ENCODE measurements around the gene FHIT. TPM values are rescaled to one million over a fixed set of nuclear protein-coding genes. Genes with fewer than 3 reads are reported as not detected.

FHIT gene
- total and polyA plus RNA-seq, 2 experiments from 2014 or later = 9.7 to 16.2 TPM

GRCh38 chr3:60146121-60146520 lies 1105.1 kb downstream of the FHIT start:
- no peak for DNase-seq (ENCODE audit: low spot score)
- Histone ChIP-seq H3K4me2 (no peak overlapping the region), H4K20me1 (ENCODE audit: insufficient read depth, poor library complexity, severe bottlenecking) (no peaks in the 10 kb centered on the region), H3K4me1 (ENCODE audit: insufficient read depth) (no peaks in the 10 kb centered on the region), H3K36me3 (replicated peaks; ENCODE audit: insufficient read depth, low read depth) (no peaks in the 10 kb centered on the region), H3K27ac (no peak overlapping the region), H3K9me2 (replicated peaks; ENCODE audit: insufficient read depth) (no peaks in the 10 kb centered on the region), H3K9me3 (ENCODE audit: low read depth) (no peaks in the 10 kb centered on the region), H3K79me2 (no peaks in the 10 kb centered on the region), H3K27me3 (no peaks in the 10 kb centered on the region), H3K4me3 (no peak overlapping the region), H2AFZ (no peak overlapping the region)
- no peak for TF ChIP-seq EZH2 (IDR thresholded peaks at IDR 0.05; ENCODE audit: borderline replicate concordance)
- TF ChIP-seq, protein P1, sequence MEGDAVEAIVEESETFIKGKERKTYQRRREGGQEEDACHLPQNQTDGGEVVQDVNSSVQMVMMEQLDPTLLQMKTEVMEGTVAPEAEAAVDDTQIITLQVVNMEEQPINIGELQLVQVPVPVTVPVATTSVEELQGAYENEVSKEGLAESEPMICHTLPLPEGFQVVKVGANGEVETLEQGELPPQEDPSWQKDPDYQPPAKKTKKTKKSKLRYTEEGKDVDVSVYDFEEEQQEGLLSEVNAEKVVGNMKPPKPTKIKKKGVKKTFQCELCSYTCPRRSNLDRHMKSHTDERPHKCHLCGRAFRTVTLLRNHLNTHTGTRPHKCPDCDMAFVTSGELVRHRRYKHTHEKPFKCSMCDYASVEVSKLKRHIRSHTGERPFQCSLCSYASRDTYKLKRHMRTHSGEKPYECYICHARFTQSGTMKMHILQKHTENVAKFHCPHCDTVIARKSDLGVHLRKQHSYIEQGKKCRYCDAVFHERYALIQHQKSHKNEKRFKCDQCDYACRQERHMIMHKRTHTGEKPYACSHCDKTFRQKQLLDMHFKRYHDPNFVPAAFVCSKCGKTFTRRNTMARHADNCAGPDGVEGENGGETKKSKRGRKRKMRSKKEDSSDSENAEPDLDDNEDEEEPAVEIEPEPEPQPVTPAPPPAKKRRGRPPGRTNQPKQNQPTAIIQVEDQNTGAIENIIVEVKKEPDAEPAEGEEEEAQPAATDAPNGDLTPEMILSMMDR (IDR thresholded peaks at IDR 0.05; ENCODE audit: poor library complexity) = no peak
- no peak for TF ChIP-seq EZH2phosphoT487 (IDR thresholded peaks at IDR 0.05; ENCODE audit: low read depth, severe bottlenecking, unreplicated experiment)
- 14% methylated on average over 1 of the region's 1 CpG for WGBS (ENCODE audit: low lambda C conversion rate, missing lambda C conversion rate)

- H3K27me3 ChIP-seq = no peaks in the 10 kb centered on the region
- no peaks in the 10 kb centered on the region for H3K9me2 ChIP-seq (replicated peaks; ENCODE audit: insufficient read depth)
- H3K27ac ChIP-seq = no peak overlapping the region
- TF ChIP-seq, protein P1 (IDR thresholded peaks at IDR 0.05; ENCODE audit: poor library complexity) = no peak
- TF ChIP-seq EZH2 (IDR thresholded peaks at IDR 0.05; ENCODE audit: borderline replicate concordance) = no peak
- TF ChIP-seq EZH2phosphoT487 (IDR thresholded peaks at IDR 0.05; ENCODE audit: low read depth, severe bottlenecking, unreplicated experiment) = no peak
- DNase-seq (ENCODE audit: low spot score) = no peak
- H3K36me3 ChIP-seq (replicated peaks; ENCODE audit: insufficient read depth, low read depth) = no peaks in the 10 kb centered on the region
- no peak overlapping the region for H2AFZ ChIP-seq
- no peaks in the 10 kb centered on the region for H3K9me3 ChIP-seq (ENCODE audit: low read depth)
- no peaks in the 10 kb centered on the region for H3K79me2 ChIP-seq
- H3K4me3 ChIP-seq = no peak overlapping the region
- H3K4me1 ChIP-seq (ENCODE audit: insufficient read depth) = no peaks in the 10 kb centered on the region
- H3K4me2 ChIP-seq = no peak overlapping the region
- WGBS (ENCODE audit: low lambda C conversion rate, missing lambda C conversion rate) = 89% methylated on average over 1 of the region's 1 CpG
- H4K20me1 ChIP-seq (ENCODE audit: insufficient read depth, poor library complexity, severe bottlenecking) = no peaks in the 10 kb centered on the region
Measured at GRCh38 chr3:60144071-60144470, 1107.2 kb downstream of the FHIT start.

DNA sequence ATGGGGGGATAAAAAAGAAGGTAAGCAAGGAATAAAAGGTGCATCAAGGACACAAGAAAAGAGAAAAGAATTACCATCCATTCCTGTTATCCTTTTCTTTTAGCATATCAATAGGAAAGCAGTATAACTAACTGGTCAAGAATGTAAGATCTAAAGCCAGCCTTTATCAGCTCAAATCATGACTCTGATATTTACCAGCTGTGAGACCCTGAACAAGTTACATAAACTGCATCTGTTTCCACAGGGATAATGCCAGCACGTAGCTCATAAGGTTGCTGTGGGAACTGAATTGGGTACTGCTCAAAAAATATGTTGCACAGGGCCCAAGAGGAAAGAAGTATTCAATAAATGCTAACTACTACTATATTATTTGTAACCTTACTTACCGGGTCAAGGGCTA lies 1109.2 kb downstream of the FHIT start:
- H2AFZ ChIP-seq = no peak overlapping the region
- H3K4me1 ChIP-seq (ENCODE audit: insufficient read depth) = no peaks in the 10 kb centered on the region
- H3K27ac ChIP-seq = no peak overlapping the region
- H3K4me3 ChIP-seq = no peak overlapping the region
- no peak overlapping the region for H3K4me2 ChIP-seq
- H3K9me2 ChIP-seq (replicated peaks; ENCODE audit: insufficient read depth) = no peaks in the 10 kb centered on the region
- H3K79me2 ChIP-seq = no peaks in the 10 kb centered on the region
- TF ChIP-seq EZH2phosphoT487 (IDR thresholded peaks at IDR 0.05; ENCODE audit: low read depth, severe bottlenecking, unreplicated experiment) (no peak), EZH2 (IDR thresholded peaks at IDR 0.05; ENCODE audit: borderline replicate concordance) (no peak)
- TF ChIP-seq, protein P1 (IDR thresholded peaks at IDR 0.05; ENCODE audit: poor library complexity) = no peak
- WGBS (ENCODE audit: low lambda C conversion rate, missing lambda C conversion rate) = 63% methylated on average over 2 of the region's 2 CpGs
- H3K27me3 ChIP-seq = no peaks in the 10 kb centered on the region
- H3K9me3 ChIP-seq (ENCODE audit: low read depth) = no peaks in the 10 kb centered on the region
- H3K36me3 ChIP-seq (replicated peaks; ENCODE audit: insufficient read depth, low read depth) = no peaks in the 10 kb centered on the region
- no peak for DNase-seq (ENCODE audit: low spot score)
- H4K20me1 ChIP-seq (ENCODE audit: insufficient read depth, poor library complexity, severe bottlenecking) = no peaks in the 10 kb centered on the region

- Histone ChIP-seq H3K4me1 (ENCODE audit: insufficient read depth) (no peaks in the 10 kb centered on the region), H3K9me2 (replicated peaks; ENCODE audit: insufficient read depth) (no peaks in the 10 kb centered on the region), H4K20me1 (ENCODE audit: insufficient read depth, poor library complexity, severe bottlenecking) (no peaks in the 10 kb centered on the region), H3K27me3 (no peaks in the 10 kb centered on the region), H3K4me2 (no peak overlapping the region), H2AFZ (no peak overlapping the region), H3K4me3 (no peak overlapping the region), H3K27ac (no peak overlapping the region), H3K9me3 (ENCODE audit: low read depth) (no peaks in the 10 kb centered on the region), H3K79me2 (no peaks in the 10 kb centered on the region), H3K36me3 (replicated peaks; ENCODE audit: insufficient read depth, low read depth) (no peaks in the 10 kb centered on the region)
- TF ChIP-seq EZH2 (IDR thresholded peaks at IDR 0.05; ENCODE audit: borderline replicate concordance) (no peak), EZH2phosphoT487 (IDR thresholded peaks at IDR 0.05; ENCODE audit: low read depth, severe bottlenecking, unreplicated experiment) (no peak)
- TF ChIP-seq, protein P1 (IDR thresholded peaks at IDR 0.05; ENCODE audit: poor library complexity) = no peak
- WGBS (ENCODE audit: low lambda C conversion rate, missing lambda C conversion rate) = 95% methylated on average over 1 of the region's 1 CpG
- no peak for DNase-seq (ENCODE audit: low spot score)
Measured at GRCh38 chr3:60140160-60140559, 1111.1 kb downstream of the FHIT start.

Measured in hepatocyte (in vitro differentiated cells).